Raji (cell line): ENCODE results near the gene CSF2RB.

Experiments
- POLR2A ChIP-seq: IDR thresholded peaks from 2 replicates; pipeline ENCODE4 v1.6.1; 2011; ENCODE audit warnings: low read depth, low read length, control low read depth; ENCODE audit not compliant: insufficient read depth

The CSF2RB gene

GRCh38 chr22:36913427-36914389, at the start of gene CSF2RB:
Gene CSF2RB, plus strand, starts transcription at chr22:36913628. Its CDS starts 8,580 bp downstream, at chr22:36922208.
- TF ChIP-seq POLR2A: peak; percentile 35; the same call in 1 of the 2 replicates

- no peak for TF ChIP-seq POLR2A
Observed at GRCh38 chr22:36863979-36864378, 49.4 kb upstream of the CSF2RB start.

- TF ChIP-seq POLR2A: no peak
Observed at GRCh38 chr22:36864454-36865215, 48.8 kb upstream of the CSF2RB start.

GRCh38 chr22:36865346-36865745, 48.1 kb upstream of the CSF2RB start:
- no peak for TF ChIP-seq POLR2A

GRCh38 chr22:36867695-36868094, 45.7 kb upstream of the CSF2RB start:
- TF ChIP-seq POLR2A: no peak

GRCh38 chr22:36868546-36869181, 44.8 kb upstream of the CSF2RB start:
- no peak for TF ChIP-seq POLR2A

- no peak for TF ChIP-seq POLR2A
Observed at GRCh38 chr22:36870250-36870649, 43.2 kb upstream of the CSF2RB start.

- TF ChIP-seq POLR2A: no peak
Observed at GRCh38 chr22:36871669-36872081, 41.8 kb upstream of the CSF2RB start.

- no peak for TF ChIP-seq POLR2A
Observed at GRCh38 chr22:36872084-36872483, 41.3 kb upstream of the CSF2RB start.

- TF ChIP-seq POLR2A: no peak
Observed at GRCh38 chr22:36872866-36873498, 40.4 kb upstream of the CSF2RB start.

GRCh38 chr22:36873614-36874308, 39.7 kb upstream of the CSF2RB start:
- TF ChIP-seq POLR2A: 0 out of 2 replicates have a peak, but pooled peaks have one; percentile 15

GRCh38 chr22:36874309-36874696, 39.1 kb upstream of the CSF2RB start:
- no peak for TF ChIP-seq POLR2A

GRCh38 chr22:36874736-36875135, 38.7 kb upstream of the CSF2RB start:
- TF ChIP-seq POLR2A: no peak

- TF ChIP-seq POLR2A: no peak
Observed at GRCh38 chr22:36875741-36876140, 37.7 kb upstream of the CSF2RB start.
